DND-41 (cell line): ENCODE measurements around the gene TRIM67.

Experiments used
- CTCF ChIP-seq: IDR thresholded peaks from 2 replicates; pipeline ENCODE4 v1.5.1; 2012; ENCODE audit warnings: borderline replicate concordance, low read length, moderate library complexity, mild to moderate bottlenecking; ENCODE audit not compliant: poor library complexity, severe bottlenecking; ENCODE audit errors: extremely low read depth
- EZH2 ChIP-seq: IDR thresholded peaks from 3 replicates; pipeline ENCODE4 v1.6.1; 2012; ENCODE audit warnings: borderline replicate concordance, low read depth, mild to moderate bottlenecking, moderate library complexity, low read length, inconsistent platforms; ENCODE audit not compliant: severe bottlenecking

- TF ChIP-seq CTCF, result no peak
- TF ChIP-seq EZH2, result no peak
These were observed 40.2 kb downstream of the TRIM67 start for GRCh38 chr1:231201979-231202633.
